RWPE2 (cell line): Measurements from ENCODE around the gene SARNP.

Source experiments
- ATAC-seq: fragments of 200-7000 bp; cut with Tn5 transposase; 3 replicates; pipeline ENCODE4 v1.9.1; 2021; ENCODE audit warnings: low read depth
- DNase-seq: peaks from one replicate; pipeline ENCODE4 v3.0.0-alpha.2; 2020; ENCODE audit warnings: low spot score
- H3K27ac ChIP-seq: fragments of 450-650 bp; 2 replicates; pipeline ENCODE4 v1.5.1; 2017; ENCODE audit warnings: mild to moderate bottlenecking; ENCODE audit not compliant: poor library complexity, severe bottlenecking
- H3K27me3 ChIP-seq: fragments of 250-450 bp; sonication (Bioruptor Pico); 2 replicates; pipeline ENCODE4 v1.5.1; 2021; ENCODE audit warnings: mild to moderate bottlenecking, moderate library complexity; ENCODE audit not compliant: insufficient read depth, poor library complexity, severe bottlenecking
- H3K36me3 ChIP-seq: fragments of 250-450 bp; sonication (Bioruptor Pico); 2 replicates; pipeline ENCODE4 v1.5.1; 2020; ENCODE audit warnings: low read depth, mild to moderate bottlenecking, moderate library complexity
- H3K4me1 ChIP-seq: fragments of 250-450 bp; sonication (Bioruptor Pico); 2 replicates; pipeline ENCODE4 v1.5.1; 2021; ENCODE audit warnings: mild to moderate bottlenecking, moderate library complexity; ENCODE audit not compliant: insufficient read depth, poor library complexity, severe bottlenecking
- H3K4me3 ChIP-seq: fragments of 250-450 bp; sonication (Bioruptor Pico); 2 replicates; pipeline ENCODE4 v1.5.1; 2021; ENCODE audit warnings: mild to moderate bottlenecking, moderate library complexity; ENCODE audit not compliant: severe bottlenecking
- H3K9me3 ChIP-seq: fragments of 250-450 bp; sonication (Bioruptor Pico); 2 replicates; pipeline ENCODE4 v1.5.1; 2021; ENCODE audit warnings: mild to moderate bottlenecking, moderate library complexity; ENCODE audit not compliant: severe bottlenecking
- CTCF ChIP-seq: fragments of 450-650 bp; IDR thresholded peaks from one replicate; pipeline ENCODE4 v1.5.1; 2017; ENCODE audit warnings: mild to moderate bottlenecking, moderate library complexity; ENCODE audit not compliant: poor library complexity, severe bottlenecking

SARNP gene

GRCh38 chr12:55789893-55790292, 27.6 kb downstream of the SARNP start:
- H3K4me3 ChIP-seq, result no peak overlapping the region
- H3K27ac ChIP-seq, result no peak overlapping the region
- H3K9me3 ChIP-seq, result no peaks in the 10 kb centered on the region
- peaks cover 91% of the 10 kb centered on the region for H3K36me3 ChIP-seq
- no peaks in the 10 kb centered on the region for H3K27me3 ChIP-seq
- TF ChIP-seq CTCF, result no peak
- H3K4me1 ChIP-seq, result no peaks in the 10 kb centered on the region
- ATAC-seq (no peak), DNase-seq (no peak)

- no peak for TF ChIP-seq CTCF
These were observed 28.4 kb downstream of the SARNP start for GRCh38 chr12:55789171-55789570.

GRCh38 chr12:55788546-55788945, 29.0 kb downstream of the SARNP start:
- Histone ChIP-seq H3K27me3 (no peaks in the 10 kb centered on the region), H3K4me1 (no peaks in the 10 kb centered on the region), H3K4me3 (no peak overlapping the region), H3K9me3 (no peaks in the 10 kb centered on the region), H3K27ac (no peak overlapping the region), H3K36me3 (peaks cover 91% of the 10 kb centered on the region)
- TF ChIP-seq CTCF, result no peak
- no peak for DNase-seq
- no peak for ATAC-seq

More at GRCh38 chr12:55789171-55789570, 28.4 kb downstream of the SARNP start:
- Histone ChIP-seq H3K9me3 (no peaks in the 10 kb centered on the region), H3K27me3 (no peaks in the 10 kb centered on the region), H3K4me3 (no peak overlapping the region), H3K36me3 (peaks cover 91% of the 10 kb centered on the region), H3K27ac (no peak overlapping the region), H3K4me1 (no peaks in the 10 kb centered on the region)
- ATAC-seq (no peak), DNase-seq (no peak)

- Histone ChIP-seq H3K4me1 (no peaks in the 10 kb centered on the region), H3K9me3 (no peaks in the 10 kb centered on the region), H3K4me3 (no peak overlapping the region), H3K27me3 (no peaks in the 10 kb centered on the region), H3K27ac (no peak overlapping the region), H3K36me3 (peaks cover 91% of the 10 kb centered on the region)
- DNase-seq (no peak), ATAC-seq (no peak)
- no peak for TF ChIP-seq CTCF
These were observed 36.8 kb downstream of the SARNP start for GRCh38 chr12:55780685-55781084.

GRCh38 chr12:55777856-55778255, 39.7 kb downstream of the SARNP start:
- TF ChIP-seq CTCF, result no peak
- no peaks in the 10 kb centered on the region for H3K4me1 ChIP-seq
- no peak for ATAC-seq
- H3K27me3 ChIP-seq, result no peaks in the 10 kb centered on the region
- H3K36me3 ChIP-seq, result peaks cover 80% of the 10 kb centered on the region
- no peak overlapping the region for H3K27ac ChIP-seq
- H3K4me3 ChIP-seq, result no peak overlapping the region
- no peak for DNase-seq
- no peaks in the 10 kb centered on the region for H3K9me3 ChIP-seq
